LNCAP (cell line): Measurements from ENCODE around the gene TADA3.

ENCODE experiments used
- CTCF ChIP-seq: fragments of 450-650 bp; IDR thresholded peaks from 2 replicates; pipeline ENCODE4 v1.5.1; 2017; ENCODE audit warnings: mild to moderate bottlenecking

The TADA3 gene

GRCh38 chr3:9762871-9763270 is 29.4 kb downstream of the TADA3 start:
- no peak for TF ChIP-seq CTCF

DNA sequence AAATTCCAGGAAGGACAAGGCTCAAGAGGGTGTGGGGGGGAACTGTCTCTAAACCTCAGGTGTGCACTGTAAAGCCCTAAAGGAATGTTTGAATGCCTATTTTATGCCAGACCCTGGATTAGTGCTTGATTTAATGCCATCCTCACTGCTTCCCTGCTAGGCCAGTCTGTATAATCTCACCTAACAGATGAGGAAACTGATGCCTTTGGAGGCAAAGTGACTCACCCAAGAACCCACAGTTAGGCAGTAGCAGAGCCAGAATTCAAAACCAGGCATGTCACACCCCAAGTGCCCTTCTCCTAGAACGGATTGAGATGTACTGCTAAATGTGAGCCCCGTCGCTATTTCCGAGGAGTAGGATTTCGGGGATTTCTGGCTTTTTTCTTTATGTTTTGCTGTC is 30.4 kb downstream of the TADA3 start:
- TF ChIP-seq CTCF = no peak

DNA sequence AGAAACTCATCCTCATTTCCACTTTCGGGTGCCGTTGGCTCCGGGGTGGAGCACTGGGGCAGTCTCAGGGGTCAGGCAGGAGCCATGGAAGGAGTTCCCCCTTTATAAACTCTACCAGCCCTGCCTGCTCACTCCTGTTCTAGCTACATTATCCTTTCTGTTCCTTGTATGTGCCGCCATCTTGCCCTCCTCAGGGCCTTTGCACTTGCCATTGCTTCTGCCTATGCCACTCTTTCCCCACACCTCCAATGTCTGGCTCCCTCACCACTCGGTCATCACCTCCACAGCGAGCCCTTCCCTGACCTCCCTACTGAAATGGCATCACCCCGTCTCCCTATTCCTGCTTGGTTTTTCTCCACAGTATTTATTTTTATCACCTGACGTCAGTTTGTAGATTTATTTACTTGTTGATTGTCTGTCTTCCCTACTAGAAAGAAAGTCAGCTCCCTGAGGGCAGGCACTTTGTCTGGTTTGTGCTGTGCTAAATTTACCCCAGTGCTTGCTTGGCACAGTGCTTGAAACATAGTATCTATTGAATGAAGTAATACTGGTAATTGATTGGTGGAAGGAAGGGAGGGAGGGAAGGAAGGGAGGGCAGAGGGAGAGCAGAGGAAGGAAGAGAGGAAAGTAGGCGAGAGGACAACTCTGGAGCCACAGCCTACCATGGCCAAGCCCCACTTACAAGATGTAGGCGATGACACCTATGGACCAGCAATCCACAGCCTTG is 31.3 kb downstream of the TADA3 start:
- TF ChIP-seq CTCF = no peak

DNA sequence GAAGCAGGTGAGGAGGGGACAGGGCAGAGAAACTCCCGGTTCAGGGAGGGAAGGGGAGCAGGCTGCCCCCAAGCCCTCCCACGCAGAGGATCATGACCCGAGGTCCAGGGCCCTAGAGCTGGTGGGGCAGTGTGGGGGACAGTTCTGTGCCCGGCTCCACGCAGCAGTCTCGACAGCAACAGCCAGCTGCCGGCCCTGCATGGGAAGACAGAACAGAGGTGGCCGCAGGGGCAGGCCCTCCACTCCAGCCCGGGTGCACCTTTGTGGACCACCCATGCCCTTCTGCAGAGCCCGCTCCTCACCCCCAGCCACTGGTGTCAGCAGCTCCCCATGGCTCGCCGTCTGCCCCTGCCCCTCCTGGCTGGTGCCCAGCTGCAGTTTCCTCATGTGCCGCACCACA is 34.8 kb downstream of the TADA3 start:
- no peak for TF ChIP-seq CTCF

GRCh38 chr3:9754678-9755077 is 37.6 kb downstream of the TADA3 start:
- TF ChIP-seq CTCF = no peak

DNA sequence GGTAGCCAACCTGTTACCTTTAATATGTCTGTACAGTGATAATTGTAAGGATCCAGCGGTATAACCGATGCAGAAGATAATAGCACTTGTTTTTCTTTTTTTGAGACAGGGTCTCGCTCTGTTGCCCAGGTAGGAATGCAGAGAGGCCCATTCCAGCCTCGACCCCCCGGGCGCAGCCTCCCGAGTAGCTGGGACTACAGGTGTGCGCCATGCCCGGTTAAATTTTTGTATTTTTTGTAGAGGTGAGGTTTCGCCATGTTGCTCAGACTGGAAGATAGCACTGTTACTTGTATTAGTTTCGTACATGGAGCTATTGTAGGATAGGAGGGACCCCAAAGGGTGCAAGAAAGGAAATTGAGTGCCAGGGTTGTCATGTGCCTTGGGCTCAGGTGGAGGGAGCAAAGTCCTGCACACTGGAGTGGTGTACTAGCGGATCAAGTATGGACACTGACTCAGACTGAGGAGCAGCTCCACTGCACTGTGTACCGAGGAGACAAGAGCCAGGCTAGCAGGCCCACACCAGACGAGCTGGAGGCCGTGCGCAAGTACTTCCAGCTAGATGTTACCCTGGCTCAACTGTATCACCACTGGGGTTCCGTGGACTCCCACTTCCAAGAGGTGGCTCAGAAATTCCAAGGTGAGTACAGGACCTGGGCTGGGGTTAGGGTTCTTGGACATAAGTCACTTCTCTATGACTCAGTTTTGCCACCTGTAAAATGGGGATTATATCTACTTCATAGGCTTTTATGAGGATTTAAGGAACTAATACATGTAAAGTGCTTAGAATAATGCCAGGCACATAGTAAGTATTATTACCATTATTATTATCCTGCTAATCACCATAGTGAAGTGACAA is 41.5 kb downstream of the TADA3 start:
- no peak for TF ChIP-seq CTCF

DNA sequence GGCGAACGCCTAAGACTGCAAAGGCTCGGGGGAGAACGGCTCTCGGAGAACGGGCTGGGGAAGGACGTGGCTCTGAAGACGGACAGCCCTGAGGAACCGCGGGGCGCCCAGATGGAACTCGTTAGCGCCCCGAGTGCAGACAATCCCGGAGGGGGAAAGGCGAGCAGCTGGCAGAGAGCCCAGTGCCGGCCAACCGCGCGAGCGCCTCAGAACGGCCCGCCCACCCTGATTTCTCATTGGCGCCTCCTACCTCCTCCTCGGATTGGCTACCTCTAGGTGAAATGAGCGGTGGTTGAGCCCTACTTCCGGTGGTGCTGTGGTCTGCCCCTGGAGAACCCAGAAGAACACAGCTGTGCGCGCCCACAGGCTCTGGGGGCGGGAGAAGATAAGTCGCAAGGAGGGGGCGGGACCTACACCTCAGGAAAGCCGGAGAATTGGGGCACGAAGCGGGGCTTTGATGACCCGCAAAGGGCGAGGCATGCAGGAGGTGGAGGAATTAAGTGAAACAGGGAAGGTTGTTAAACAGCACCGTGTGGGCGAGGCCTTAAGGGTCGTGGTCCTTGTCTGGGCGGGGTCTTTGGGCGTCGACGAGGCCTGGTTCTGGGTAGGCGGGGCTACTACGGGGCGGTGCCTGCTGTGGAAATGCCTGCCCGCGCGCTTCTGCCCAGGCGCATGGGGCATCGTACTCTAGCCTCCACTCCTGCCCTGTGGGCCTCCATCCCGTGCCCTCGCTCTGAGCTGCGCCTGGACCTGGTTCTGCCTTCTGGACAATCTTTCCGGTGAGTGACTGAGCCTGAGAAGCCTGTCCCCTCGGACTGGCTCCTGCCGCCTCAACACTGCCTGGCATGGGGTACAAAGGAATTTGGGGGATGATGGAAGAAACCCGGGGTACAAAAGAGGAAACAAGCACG is 42.4 kb downstream of the TADA3 start, which contains the start of gene OGG1:
Gene OGG1, plus strand, starts transcription at position 308 of the 911 bp plus-strand sequence. Its CDS starts 335 bp downstream, at position 643.
- TF ChIP-seq CTCF = no peak
